H1 (cell line): ENCODE data around the gene SEMA4C. TPM values are rescaled to one million over a fixed set of nuclear protein-coding genes. Genes with fewer than 3 reads are reported as not detected.

Source experiments
- CTCF ChIP-seq, 3 experiments: IDR thresholded peaks; 1 replicate in 2 of 3; 2 replicates in 1 of 3; pipeline versions ENCODE4 v1.5.1 to v1.6.1; 2011; ENCODE audit warnings: low read length in 3 of 3, mild to moderate bottlenecking in 3 of 3, inconsistent platforms in 2 of 3, low read depth in 1 of 3, moderate library complexity in 1 of 3; ENCODE audit not compliant: insufficient read depth in 1 of 3; ENCODE audit errors: control extremely low read depth in 1 of 3
- E2F6 ChIP-seq: IDR thresholded peaks from 2 replicates; pipeline ENCODE4 v1.6.1; 2012; ENCODE audit warnings: inconsistent platforms
- EP300 ChIP-seq, 2 experiments: IDR thresholded peaks; 1 replicate in 1 of 2; 2 replicates in 1 of 2; pipeline ENCODE4 v1.6.1; 2011 to 2012; ENCODE audit warnings: low read depth in 2 of 2, low read length in 2 of 2, mild to moderate bottlenecking in 2 of 2, borderline replicate concordance in 1 of 2, inconsistent platforms in 1 of 2, moderate library complexity in 1 of 2
- GTF2F1 ChIP-seq: IDR thresholded peaks from 2 replicates; pipeline ENCODE4 v1.6.1; 2012; ENCODE audit warnings: low read depth, low read length, improper control_type of control experiment, borderline replicate concordance
- HDAC2 ChIP-seq, 2 experiments: fragments of 300-600 bp in 1 of 2; sonication (generic) in 1 of 2; IDR thresholded peaks; 2 replicates each; pipeline ENCODE4 v1.6.1; 2011 to 2012; ENCODE audit warnings: low read depth in 2 of 2, low read length in 2 of 2, mild to moderate bottlenecking in 2 of 2, moderate library complexity in 2 of 2, borderline replicate concordance in 1 of 2, inconsistent platforms in 1 of 2
- JUN ChIP-seq: IDR thresholded peaks from 2 replicates; pipeline ENCODE4 v1.6.1; 2011; ENCODE audit warnings: low read depth, mild to moderate bottlenecking, improper control_type of control experiment, low read length
- KDM4A ChIP-seq: IDR thresholded peaks from one replicate; pipeline ENCODE4 v1.7.1; 2012; ENCODE audit warnings: low read depth, mild to moderate bottlenecking, moderate library complexity, low read length, inconsistent platforms; ENCODE audit not compliant: severe bottlenecking
- POLR2A ChIP-seq, 2 experiments: IDR thresholded peaks; 1 replicate in 1 of 2; 2 replicates in 1 of 2; pipeline ENCODE4 v1.6.1; 2011; ENCODE audit warnings: low read depth in 2 of 2, low read length in 2 of 2, mild to moderate bottlenecking in 2 of 2; ENCODE audit errors: control extremely low read depth in 1 of 2
- POLR2AphosphoS5 ChIP-seq: IDR thresholded peaks from 2 replicates; pipeline ENCODE4 v1.6.1; 2011; ENCODE audit warnings: low read depth, low read length
- RAD21 ChIP-seq, 2 experiments: IDR thresholded peaks in 1 of 2; conservative IDR thresholded peaks in 1 of 2; 2 replicates each; pipeline ENCODE4 v1.6.1; 2011; ENCODE audit warnings: low read depth in 2 of 2, low read length in 2 of 2, improper control_type of control experiment in 1 of 2, inconsistent platforms in 1 of 2, mild to moderate bottlenecking in 1 of 2, moderate library complexity in 1 of 2
- RNF2 ChIP-seq: fragments of 200-900, 300-1000 bp; sonication (generic); IDR thresholded peaks from 2 replicates; pipeline ENCODE4 v1.7.1; 2016; ENCODE audit warnings: borderline replicate concordance, low read depth, mild to moderate bottlenecking, antibody characterized with exemption, low read length; ENCODE audit not compliant: poor library complexity, severe bottlenecking; ENCODE audit errors: missing control alignments
- TAF1 ChIP-seq: IDR thresholded peaks from 2 replicates; pipeline ENCODE4 v1.6.1; 2011; ENCODE audit warnings: mild to moderate bottlenecking, low read depth, low read length
- TAF7 ChIP-seq: optimal IDR thresholded peaks from 2 replicates; pipeline ENCODE3; 2011; ENCODE audit warnings: low read depth, mild to moderate bottlenecking, inconsistent platforms, low read length, moderate library complexity, borderline replicate concordance
- polyA plus RNA-seq, 7 experiments: library from polyadenylated mRNA; depleted of rRNA in 3 of 7; stranded (reverse) in 5 of 7; unstranded in 2 of 7; fragments of >200 nt in 5 of 7; fragments of 200-250 nt in 2 of 7; gene quantifications; 1 replicate in 5 of 7; 2 replicates in 1 of 7; 4 replicates in 1 of 7; pipeline versions ENCODE4 v1.2.1 to v1.2.3, GENCODE V29; 2011 to 2013; ENCODE audit warnings: missing spikeins in 2 of 7, mixed read lengths in 2 of 7
- total RNA-seq: library from RNA; stranded (reverse); fragmentation: NEBNext Ultra II Directional; extraction: Animal tissue kit (Norgen Biotek cat#: 25700); gene quantifications from 2 replicates; pipeline ENCODE4 v1.2.1, GENCODE V29; 2021

SEMA4C gene
- total and polyA plus RNA-seq, 2 of the 8 experiments (the other 6 are each of a cell fraction or from before 2014, with no cell fraction given) = 47.5 to 67.3 TPM

DNA sequence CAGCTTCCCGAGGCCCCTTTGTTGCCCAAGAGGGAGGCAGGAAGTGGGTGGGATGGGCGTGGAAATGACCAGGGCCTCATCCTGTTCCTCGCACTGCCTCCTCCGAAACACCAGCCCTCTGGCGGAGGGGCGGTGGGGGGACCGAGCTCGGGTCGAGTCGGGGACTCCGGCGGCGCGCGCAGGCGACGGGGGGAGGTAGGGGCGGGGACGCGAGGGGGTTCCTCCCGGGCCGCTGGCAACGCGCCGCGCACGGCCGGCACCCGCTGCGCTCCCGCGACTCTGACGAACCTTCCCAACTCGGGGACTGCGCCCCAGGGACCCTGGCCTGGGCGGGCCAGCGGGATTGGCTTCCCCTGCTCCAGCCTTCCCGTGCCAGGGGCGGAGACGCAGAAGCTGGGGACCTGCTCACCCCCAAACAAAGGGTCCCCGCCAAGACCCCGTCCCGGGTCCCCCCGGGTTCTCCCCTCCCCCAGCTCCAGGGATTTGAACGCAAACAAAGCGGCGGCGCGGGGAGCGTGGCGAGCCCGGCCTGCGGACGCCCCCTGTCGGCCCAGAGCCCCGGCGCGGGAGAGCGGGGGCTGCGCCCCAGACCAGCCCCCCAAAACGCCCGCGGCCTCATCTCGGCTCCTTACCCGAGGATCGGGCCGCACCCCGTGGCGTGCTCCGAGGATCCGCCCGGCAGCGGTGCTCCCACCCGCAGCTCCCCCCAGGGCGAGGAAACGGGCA, 1.2 kb downstream of the SEMA4C start (continued):
- TF ChIP-seq RNF2 = no peak
- TF ChIP-seq HDAC2 (IDR thresholded peaks at IDR 0.05; ENCODE audit: borderline replicate concordance in 1 of 2, low read depth in 2 of 2, low read length in 2 of 2) = peak in 1 of 2 experiments; percentile 78; a peak in 1 of 4 replicates
- TF ChIP-seq EP300 (IDR thresholded peaks at IDR 0.05; ENCODE audit: borderline replicate concordance in 1 of 2, low read depth in 2 of 2, low read length in 2 of 2) = no peak
- peak; percentile 25 for TF ChIP-seq TAF7
- no peak for TF ChIP-seq JUN
- peak in 2 of 3 experiments; percentile 50 to 52; a peak in 3 of 4 replicates for TF ChIP-seq CTCF (IDR thresholded peaks at IDR 0.05; ENCODE audit: control extremely low read depth in 1 of 3, insufficient read depth in 1 of 3, low read depth in 1 of 3, low read length in 3 of 3)
- peak; percentile 11 for TF ChIP-seq TAF1
- peak in 1 of 2 experiments; percentile 81; a peak in 2 of 3 replicates for TF ChIP-seq POLR2A (IDR thresholded peaks at IDR 0.05; ENCODE audit: control extremely low read depth in 1 of 2, low read depth in 2 of 2, low read length in 2 of 2)
- peak; percentile 8 to 44; a peak in 2 of 4 replicates for TF ChIP-seq RAD21 (IDR thresholded peaks at IDR 0.05 in 1 of 2, conservative IDR thresholded peaks at IDR 0.05 in 1 of 2; ENCODE audit: low read depth in 2 of 2, low read length in 2 of 2)
- no peak for TF ChIP-seq GTF2F1
- peak; percentile 34 for TF ChIP-seq KDM4A
- TF ChIP-seq E2F6 = 0 out of 2 replicates have a peak, but pooled peaks have one; percentile 15
- peak; percentile 65 for TF ChIP-seq POLR2AphosphoS5
